ENCODE measurements around the gene SYNGR4. TPM values are rescaled to one million over a fixed set of nuclear protein-coding genes. Genes with fewer than 3 reads are reported as not detected.
"Not testable (repeated sequence)": the region's sequence is repeated elsewhere in the genome, so short reads cannot be mapped to it uniquely, and the experiment has no call there.

The SYNGR4 gene
- total RNA-seq, 1 experiment from 2014 or later, result not detected

DNA sequence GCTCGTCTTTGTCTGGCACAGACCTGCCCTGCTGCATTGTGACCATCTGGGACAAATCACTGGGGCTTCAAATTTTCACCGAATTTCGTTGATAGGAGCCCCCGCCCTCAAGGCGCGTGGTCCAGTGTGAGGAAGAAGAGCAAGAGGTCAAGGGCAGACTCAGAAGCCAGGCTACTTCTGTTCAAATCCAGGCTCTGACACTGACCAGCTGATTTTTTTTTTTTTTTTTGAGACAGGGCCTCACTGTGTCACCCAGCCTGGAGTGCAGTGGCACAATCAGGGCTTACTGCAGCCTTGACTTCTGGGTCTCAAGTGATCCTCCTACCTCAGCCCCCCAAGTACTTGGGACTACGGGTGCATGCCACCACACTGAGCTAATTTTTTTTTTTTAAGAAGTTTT lies 7.2 kb downstream of the SYNGR4 start:
- no peak for DNase-seq (ENCODE audit: low spot score)

DNA sequence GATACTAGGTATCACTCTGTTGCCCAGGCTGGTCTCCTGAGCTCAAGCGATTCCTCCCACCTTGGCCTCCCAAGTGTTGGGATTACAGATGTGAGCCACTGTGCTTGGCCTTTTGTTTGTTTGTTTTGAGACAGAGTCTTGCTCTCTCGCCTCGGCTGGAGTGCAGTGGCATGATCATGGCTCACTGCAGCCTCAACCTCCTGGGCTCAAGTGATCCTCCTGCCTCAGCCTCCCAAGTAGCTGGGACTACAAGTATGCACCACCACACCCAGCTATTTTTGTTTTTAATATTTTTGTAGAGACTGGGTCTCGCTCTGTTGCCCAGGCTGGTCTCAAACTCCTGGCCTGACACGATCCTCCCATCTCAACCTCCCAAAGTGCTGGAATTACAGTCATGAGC lies 7.6 kb downstream of the SYNGR4 start:
- not testable (repeated sequence) for DNase-seq (ENCODE audit: low spot score)

DNA sequence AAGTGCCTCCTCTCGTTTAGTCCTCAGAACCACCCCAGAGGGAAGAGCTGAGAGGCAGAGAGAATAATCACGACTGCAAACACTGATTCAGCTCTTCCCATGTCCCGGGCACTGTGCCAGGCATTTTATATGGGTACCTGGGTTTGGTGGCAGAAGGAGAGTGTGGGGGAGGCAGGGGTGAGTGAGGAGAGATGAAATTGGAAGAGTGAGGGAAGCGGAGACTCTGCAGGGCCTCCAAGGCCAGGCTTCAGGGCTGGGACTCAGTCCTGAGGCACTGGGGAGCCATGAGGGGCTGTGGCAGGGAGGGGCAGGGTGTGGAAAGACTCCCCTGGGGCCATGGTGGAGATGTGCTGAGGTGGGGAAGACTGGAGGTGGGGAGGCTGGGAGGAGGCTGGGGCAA lies 8.7 kb downstream of the SYNGR4 start:
- peak; percentile 8 for DNase-seq (ENCODE audit: low spot score)

DNA sequence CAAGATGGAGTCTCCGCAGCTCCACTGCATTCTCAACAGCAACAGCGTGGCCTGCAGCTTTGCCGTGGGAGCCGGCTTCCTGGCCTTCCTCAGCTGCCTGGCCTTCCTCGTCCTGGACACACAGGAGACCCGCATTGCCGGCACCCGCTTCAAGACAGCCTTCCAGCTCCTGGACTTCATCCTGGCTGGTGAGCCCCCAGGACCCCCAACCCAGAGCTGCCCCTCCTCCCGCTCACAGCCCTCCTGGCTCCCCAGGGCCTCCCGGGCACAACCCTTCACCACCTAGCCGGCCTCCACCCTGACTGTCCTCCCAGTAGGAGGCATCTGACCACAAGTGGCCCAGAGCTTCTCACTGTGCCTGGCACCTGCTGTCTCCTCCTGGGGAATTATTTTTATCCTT lies 9.4 kb downstream of the SYNGR4 start:
- DNase-seq (ENCODE audit: low spot score), result no peak

DNA sequence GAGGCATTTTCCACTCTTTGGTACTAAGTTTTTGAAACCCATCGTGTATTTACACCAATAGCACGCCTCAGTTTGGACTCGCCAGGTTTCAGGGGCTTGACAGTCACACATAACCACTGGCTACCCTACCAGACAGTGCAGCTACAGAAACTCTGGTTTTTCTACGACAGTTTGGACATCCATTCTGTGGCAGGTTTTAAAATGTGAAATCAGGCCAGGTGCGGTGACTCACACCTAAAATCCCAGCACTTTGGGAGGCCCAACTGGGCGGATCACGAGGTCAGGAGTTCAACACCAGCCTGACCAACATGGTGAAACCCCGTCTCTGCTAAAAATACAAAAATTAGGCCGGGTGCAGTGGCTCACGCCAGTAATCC lies 14.0 kb downstream of the SYNGR4 start:
- DNase-seq (ENCODE audit: low spot score), result no peak

DNA sequence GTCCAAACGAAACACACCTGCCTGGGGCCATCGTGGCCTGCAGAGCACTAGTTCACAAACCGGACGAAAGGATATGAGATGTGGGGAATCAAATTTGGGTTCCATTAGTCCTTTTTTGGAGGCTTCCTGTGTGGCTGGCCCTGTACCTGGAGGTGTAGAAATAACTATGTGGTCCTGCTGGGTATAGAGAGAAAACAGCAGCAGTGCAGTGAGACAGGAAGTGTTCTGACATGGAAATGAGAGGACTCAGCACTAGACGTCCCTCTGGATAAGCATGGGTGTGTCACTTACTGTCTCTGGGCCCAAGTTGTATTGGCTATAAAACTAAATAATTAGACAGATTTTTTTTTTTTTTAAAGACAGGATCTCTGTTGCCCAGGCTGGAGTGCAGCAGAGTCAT lies 14.9 kb downstream of the SYNGR4 start:
- peak; percentile 41 for DNase-seq (ENCODE audit: low spot score)

DNA sequence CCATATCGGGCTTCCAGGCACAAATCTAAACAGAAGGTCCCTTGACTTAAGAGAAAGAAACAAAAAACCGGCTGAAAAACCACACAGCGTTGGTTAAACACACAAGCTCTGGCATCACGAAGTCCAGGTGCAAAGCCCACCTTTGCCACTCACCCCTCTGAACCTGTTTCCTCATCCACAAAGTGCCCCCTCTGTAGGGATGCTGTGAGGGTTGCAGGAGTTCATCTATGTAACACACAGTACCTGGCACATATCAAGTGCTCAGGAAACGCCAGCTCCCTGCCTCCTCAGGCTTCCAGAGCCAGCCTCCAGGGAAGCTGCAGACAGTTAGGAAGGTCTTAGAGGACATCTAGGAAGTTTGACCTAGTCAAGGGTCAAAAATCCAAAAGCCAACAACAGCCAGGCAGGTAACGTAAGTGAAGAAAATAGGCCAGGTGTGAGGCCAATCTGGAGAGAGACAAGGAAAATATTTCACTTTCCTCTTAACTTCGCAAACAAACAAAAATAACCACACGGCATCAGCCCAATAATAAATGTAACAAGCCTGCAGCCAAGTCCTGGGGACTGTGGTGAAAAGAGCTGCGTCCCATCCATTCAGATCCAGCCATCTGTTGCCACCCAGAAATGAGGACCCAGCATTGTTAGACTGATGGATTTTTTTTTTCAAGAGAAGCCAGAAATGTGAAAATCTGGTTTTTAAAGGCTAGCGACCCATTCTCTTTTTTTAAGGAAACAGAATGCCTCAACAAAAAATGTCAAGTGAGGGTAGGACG lies 17.2 kb downstream of the SYNGR4 start:
- DNase-seq (ENCODE audit: low spot score), result no peak

DNA sequence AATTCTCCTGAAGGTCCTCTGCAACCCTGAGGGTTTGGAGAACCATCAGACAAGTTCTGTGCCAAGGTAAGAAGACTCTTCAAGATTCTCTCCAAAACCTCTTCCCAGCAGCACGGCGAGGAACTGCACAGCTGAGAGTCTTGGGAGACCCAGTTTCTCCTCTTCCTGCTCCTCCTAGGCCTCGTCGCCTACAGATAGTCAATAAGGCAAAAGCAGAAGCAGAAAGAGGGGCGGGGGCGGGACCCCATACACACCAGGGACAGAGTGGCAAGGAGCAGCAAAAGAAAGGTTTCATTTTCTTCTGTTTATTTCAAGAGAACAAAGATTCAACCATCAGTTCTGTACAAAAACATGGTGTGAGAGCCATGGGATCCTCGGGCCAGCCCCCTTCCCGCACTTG lies 18.1 kb downstream of the SYNGR4 start:
- no peak for DNase-seq (ENCODE audit: low spot score)

DNA sequence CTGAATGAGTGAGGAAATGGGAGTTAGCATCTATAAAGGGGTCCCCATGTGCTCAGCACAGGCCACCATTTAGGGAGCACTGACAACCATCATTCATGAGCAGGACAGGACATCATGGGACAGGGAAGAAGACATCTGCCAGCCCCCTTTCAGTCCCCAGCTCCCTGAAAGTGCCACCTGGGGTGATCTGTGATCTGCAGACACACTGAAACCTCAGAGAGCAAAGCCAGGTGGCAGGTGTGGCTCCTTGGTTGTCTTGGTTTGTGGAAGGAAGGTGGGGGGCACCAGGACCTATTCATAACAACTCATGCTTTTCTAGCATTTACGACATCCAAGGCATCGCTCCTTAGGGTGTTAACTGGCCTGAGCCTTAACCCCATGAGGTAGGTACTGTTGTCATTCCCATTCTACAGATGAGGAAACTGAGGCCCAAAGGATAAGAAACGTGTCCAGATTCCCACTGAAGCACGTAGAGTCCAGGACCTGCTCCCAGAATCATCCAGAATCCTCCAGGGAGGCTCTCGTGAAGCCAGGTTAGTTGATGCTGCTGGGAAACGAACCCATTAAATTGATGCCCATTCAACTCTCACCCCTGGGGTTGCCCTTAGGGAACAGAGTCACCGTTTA lies 21.4 kb downstream of the SYNGR4 start:
- no peak for DNase-seq (ENCODE audit: low spot score)

DNA sequence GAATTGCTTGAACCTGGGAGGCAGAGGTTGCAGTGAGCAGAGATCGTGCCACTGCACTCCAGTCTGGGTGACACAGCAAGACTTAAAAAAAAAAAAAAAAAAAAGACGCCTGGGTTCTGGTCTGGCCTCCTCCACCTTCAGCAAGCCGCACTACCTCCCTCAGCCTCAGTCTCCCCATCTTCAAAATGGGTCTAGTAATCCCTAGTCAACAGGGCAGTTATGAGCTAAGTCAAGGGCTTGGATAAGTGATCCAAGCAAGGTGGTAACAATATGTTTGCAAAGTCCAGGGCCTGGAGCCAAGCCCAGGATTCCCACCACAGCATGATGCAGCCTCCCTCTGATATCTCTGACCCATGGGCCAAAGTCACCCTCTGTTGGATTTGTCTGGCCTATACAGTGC lies 22.8 kb downstream of the SYNGR4 start:
- no peak for DNase-seq (ENCODE audit: low spot score)

DNA sequence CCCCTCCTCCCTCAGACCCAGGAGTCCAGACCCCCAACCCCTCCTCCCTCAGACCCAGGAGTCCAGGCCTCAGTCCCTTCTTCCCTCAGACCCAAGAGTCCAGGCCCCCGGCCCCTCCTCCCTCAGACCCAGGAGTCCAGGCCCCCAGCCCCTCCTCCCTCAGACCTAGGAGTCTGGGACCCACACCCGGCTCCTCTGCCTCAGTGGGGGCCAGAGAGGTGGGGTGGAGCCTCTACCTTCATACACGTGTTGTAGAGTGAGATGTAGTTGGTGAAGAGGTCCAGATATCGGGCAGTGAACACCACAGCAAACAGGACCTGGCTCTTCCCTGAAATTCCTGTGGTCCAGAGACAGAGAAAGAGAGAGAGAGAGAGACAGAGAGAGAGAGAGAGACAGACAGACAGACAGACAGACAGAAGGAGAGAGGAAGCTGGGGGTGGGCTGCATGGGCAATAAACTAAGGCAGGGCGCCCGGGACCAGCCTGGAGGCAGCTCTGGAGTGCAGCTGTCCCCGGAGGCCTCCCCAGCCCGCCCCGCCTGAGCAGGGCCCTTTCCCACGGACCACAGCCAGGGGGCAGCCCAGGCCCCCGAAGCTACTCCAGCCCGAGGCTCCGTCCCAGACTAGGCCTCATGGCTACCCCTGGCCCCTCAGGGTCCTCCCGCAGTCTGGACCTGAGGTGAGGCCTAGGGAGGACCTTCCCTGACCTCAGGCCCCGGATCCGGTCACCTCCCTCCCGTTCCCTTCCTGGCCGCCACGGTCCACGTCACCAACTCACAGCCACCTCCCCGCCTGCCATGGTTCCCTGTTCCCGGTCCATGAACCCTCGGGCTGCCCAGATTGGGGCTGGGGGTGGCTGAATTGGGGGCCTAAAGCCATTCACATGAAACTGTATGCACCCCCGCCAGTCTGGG lies 26.3 kb downstream of the SYNGR4 start:
- peak; percentile 8 for DNase-seq (ENCODE audit: low spot score)

DNA sequence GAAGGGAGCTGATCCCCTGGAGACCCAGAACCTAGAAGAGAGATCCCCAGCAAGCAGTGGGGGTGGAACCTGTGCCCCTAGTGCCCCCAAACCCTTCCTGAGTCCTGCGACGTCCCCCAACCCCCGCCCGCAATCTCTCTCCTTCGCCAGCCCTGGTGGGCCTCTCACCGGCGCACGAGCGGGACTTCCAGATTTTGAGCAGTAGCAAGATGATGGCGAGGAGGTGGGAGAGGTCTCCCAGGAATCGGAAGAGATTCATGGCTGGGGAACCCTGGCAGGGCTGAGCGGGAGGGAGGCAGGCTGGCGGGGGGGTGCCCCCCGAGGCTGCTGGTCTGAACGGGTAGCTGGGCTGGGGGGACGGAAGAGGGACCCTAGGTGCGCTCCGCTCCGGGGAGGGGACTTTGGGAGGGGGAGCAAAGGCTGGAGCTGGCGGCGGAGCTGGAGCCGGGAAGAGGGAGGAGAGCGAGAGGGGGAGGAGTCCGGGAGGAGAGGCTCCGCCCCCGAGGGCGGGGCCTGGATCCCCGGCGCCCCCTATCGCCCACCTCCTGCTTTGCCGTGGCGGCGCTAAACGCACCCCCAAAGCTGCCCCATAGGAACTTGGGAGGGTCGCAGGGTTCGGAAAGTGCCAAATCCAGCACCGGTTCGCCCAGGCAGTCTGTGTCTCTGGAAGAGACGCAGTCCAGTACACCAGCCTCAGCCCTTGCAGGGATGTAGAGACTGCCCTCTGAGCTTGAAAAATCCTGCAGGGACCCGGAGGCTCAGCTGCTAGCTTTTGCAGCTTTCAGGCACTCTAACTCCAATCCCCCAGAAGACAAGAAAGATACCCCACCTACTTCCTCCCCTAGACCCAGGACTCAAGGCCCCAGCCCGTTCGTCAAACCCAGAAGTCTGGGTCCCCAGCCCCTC lies 27.2 kb downstream of the SYNGR4 start, which contains the start of gene KDELR1:
Gene KDELR1, minus strand, starts transcription at position 452 of the 906 bp plus-strand sequence. Its CDS starts 193 bp downstream, at position 259.
- DNase-seq (ENCODE audit: low spot score), result peak; percentile 37

DNA sequence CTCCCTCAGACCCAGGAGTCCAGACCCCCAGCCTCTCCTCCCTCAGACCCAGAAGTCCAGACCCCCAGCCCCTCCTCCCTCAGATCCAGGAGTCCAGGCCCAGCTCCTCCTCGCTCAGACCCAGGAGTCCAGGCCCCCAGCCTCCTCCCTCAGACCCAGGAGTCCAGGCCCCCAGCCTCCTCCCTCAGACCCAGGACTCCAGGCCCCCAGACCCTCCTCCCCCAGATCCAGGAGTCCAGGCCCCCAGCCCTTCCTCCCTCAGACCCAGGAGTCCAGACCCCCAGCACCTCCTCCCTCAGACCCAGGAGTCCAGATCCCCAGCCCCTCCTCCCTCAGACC lies 27.8 kb downstream of the SYNGR4 start:
- not testable (repeated sequence) for DNase-seq (ENCODE audit: low spot score)

DNA sequence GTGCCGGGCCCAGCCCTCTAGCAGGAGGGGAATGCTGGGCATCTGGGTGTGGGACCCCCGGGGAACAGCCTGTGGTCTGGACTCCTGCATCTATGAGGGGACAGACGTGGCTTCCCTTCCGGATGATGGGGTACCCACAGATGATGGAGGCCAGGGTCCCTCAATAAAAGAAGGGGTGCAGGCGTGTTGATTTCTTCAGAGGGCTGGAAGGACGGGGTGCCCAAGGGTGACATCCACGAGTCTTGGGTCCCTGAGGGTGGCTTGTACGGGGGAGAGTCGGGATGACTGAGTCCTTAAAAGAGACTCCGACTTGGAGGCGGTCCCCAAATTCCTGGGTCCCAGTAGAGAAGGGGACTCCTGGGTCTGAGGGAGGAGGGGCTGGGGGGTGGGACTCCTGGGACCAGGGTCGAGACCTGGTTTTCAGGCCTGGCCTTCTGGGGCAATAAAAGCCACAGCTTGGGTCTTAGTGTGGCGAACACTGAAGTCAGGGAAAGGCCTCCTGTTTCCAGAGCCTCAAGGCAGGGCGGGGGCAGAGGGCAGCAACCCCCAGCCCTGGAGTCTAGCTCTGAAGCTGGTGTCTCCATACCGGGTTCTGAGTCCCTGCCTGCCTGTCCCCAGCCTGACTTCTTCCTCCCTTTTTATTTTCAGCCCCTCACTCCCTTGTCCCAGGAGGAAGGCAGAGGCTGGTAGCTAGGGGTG lies 28.8 kb downstream of the SYNGR4 start:
- DNase-seq (ENCODE audit: low spot score), result no peak

DNA sequence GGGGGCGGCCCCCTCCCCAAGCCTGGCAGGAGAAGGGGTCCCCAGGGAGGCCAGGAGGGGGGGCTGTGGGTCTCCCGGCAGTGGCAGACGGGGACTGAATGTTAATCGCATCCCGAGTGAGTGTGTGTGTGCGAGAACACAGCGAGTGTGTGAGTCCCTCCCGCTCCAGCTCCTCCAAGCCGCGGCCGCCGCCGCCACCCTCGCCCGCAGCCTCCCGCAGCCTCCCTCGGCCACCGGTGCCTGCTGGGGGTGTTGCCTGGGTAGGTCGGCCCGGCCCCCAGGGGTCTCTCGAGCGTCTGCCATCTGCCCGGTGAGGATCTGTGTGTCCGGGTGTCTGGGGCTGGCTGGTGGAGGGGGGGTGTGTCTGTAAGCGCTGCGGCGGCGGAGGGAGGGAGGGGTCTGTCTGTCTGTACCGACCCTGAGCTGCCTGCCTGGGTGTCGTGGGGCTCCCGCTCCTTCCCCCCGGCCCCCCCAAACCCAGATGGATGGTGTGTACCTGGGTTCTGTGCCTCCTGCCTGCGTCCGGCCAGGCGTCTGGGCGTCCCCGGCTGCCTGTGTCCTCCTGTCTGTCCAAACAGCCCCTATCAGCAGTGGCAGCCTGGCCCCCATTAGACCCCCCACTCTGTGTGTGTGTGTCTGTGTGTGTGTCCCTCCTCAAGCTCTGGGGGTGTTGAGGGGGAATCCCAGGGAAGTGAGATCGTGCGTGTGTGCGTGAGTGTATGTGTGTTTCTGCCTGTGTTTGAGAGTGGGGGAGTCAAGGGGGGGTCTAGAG lies 29.6 kb downstream of the SYNGR4 start, which contains the start of gene GRIN2D:
Gene GRIN2D, plus strand, starts transcription at position 110 of the 772 bp plus-strand sequence. CDS start 4,725 bp downstream, outside the sequence.
- no peak for DNase-seq (ENCODE audit: low spot score)

DNA sequence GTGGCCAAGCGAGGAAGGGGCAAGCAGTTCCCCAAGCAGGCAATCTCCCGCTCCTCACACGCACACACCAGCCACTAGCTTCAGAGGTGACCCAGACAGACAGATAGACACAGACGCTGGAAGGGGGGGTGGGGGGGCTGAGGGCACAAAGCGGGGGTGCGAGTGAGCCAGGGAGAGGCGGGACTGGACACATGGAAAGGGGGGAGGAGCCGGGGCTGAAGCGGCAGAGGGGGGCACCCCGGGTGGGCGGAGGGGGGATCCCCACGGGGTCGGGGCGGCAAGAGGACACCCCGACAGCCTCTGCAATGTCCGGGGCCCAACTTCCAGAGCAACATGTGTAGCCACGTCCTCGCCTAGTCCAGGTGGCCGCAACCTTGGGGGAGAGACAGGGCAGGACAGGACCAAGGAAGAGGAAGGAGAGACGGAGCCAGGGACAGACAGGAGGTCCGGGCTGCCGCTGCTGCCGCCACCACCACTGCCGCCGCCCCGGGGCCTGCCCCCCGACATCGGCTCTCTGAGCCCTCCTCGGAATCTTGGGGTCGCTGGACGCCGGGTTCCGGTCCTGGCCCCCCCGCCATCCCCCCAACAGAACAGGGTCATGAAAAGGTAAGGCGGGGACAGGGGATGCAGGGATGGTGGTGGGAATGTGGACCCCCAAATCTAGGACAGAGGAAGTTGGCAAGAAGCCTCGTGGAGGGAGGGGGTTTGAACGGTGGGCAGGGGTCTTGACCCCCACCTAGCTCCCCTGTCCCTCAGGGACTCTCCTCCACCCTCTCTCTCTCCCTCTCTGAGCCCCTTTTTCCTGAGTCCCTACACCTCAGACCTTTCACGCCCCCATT lies 30.4 kb downstream of the SYNGR4 start:
- DNase-seq (ENCODE audit: low spot score), result no peak

DNA sequence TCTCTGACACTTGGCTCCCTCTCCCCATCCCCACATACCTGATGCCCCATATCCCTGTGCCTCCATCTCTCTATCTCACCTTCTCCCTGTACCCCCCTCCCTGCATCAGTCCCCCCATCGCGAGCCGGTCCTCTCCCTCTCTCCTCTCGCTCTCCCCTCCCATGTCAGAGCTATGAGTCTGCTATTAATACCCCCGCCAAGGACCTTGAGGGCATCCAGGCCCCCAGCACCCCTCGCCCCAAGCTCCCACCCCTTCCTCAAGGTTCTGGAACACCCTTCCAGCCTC lies 30.9 kb downstream of the SYNGR4 start:
- no peak for DNase-seq (ENCODE audit: low spot score)

DNA sequence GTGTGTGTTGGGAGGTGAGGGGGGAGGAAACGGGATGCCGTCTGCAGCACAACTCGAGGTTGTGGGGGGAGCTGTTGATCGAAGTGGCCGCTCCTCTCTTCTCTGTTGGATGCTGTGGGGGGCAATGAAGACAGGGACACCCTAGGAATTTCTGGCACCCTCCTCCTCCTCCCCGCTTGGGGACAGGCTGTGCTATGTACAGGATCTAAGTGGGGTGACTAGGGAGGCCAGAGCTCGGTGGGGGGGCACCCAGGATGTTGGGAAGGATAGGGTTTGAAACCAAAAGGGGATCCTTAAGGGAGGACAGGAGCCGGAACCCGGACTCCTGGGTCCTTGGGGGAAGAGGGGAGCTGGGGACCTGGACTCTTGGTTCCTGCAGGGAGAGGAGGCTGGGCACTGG lies 31.3 kb downstream of the SYNGR4 start:
- DNase-seq (ENCODE audit: low spot score), result no peak
